PFSK-1 (cell line): ENCODE measurements around the gene NHP2.

Source experiments
- POLR2AphosphoS5 ChIP-seq: IDR thresholded peaks from 2 replicates; pipeline ENCODE4 v1.6.1; 2012; ENCODE audit warnings: low read depth, mild to moderate bottlenecking, control low read depth, low read length, moderate library complexity
- SIN3A ChIP-seq: IDR thresholded peaks from 2 replicates; pipeline ENCODE4 v1.6.1; 2012; ENCODE audit warnings: mild to moderate bottlenecking, low read length, moderate library complexity, borderline replicate concordance; ENCODE audit not compliant: insufficient read depth

DNA sequence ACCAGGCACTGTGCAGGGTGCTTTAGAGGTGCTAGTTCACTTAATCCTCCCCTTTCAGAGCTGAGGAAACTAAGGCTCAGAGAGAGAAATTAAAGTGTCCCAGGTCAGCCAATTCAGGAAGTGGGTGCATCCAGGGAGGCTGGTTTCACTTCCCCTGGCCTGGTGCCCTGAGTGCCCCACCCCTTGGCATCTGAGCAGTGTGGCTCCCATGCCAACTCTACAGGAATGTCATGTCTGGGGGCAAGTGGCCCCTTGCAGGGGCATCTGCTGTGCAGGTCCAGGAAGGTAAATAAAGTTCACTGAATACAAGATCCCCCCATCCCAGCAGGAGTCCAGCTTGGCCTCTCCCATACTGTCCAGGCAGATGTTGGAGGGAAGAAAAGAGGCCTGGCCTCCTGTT is 44.7 kb downstream of the NHP2 start:
- no peak for TF ChIP-seq SIN3A
- TF ChIP-seq POLR2AphosphoS5 = no peak
